Omental fat pad (tissue), 4 donors: ENCODE data around the gene BLTP1. TPM values are rescaled to one million over a fixed set of nuclear protein-coding genes. Genes with fewer than 3 reads are reported as not detected.
"Not testable (repeated sequence)": the region's sequence is repeated elsewhere in the genome, so short reads cannot be mapped to it uniquely, and the experiment has no call there.

Experiments used
- ATAC-seq: fragments of 150-250 bp; one replicate; pipeline ENCODE4 v1.9.1; 2016; ENCODE audit warnings: mild to moderate bottlenecking, moderate library complexity; ENCODE audit not compliant: low FRiP score
- DNase-seq: peaks from one replicate; pipeline ENCODE4 v3.0.0-alpha.2; 2019; ENCODE audit warnings: low spot score
- CTCF ChIP-seq, 3 donors: fragments of 450-650 bp; IDR thresholded peaks; one replicate each; pipeline ENCODE4 v1.5.1; 2016 to 2017; ENCODE audit warnings: antibody characterized with exemption in 3 of 3, mild to moderate bottlenecking in 3 of 3, moderate library complexity in 2 of 3
- total RNA-seq, 4 donors: library from RNA; depleted of rRNA; stranded (reverse); fragments of >200 nt; gene quantifications; one replicate each; pipeline ENCODE4 v1.1.0, GENCODE V29; 2016

Gene BLTP1
- 100 to 1,000 TPM in 2 of 4 donors, 10 to 100 TPM in 2; 80.1 to 212 (median 102) TPM for total RNA-seq

- ATAC-seq (peak; percentile 99), DNase-seq (peak; percentile 58)
- no peak for TF ChIP-seq CTCF (IDR thresholded peaks at IDR 0.05)
Measured at GRCh38 chr4:122151982-122152710, at the start of gene BLTP1. TSS of gene BLTP1 (plus strand) at chr4:122152331. CDS start at chr4:122170648, 18,317 bp downstream.

- no peak for TF ChIP-seq CTCF (IDR thresholded peaks at IDR 0.05)
- DNase-seq: no peak
- ATAC-seq: no peak
Measured at GRCh38 chr4:122104184-122104583, 47.9 kb upstream of the BLTP1 start.

- no peak for DNase-seq
- TF ChIP-seq CTCF (IDR thresholded peaks at IDR 0.05): no peak
- no peak for ATAC-seq
Measured at GRCh38 chr4:122107680-122108079, 44.5 kb upstream of the BLTP1 start.

GRCh38 chr4:122110304-122110703, 41.8 kb upstream of the BLTP1 start:
- DNase-seq, ATAC-seq: not testable (repeated sequence)

GRCh38 chr4:122117743-122118142, 34.4 kb upstream of the BLTP1 start:
- DNase-seq: no peak
- ATAC-seq: no peak
- TF ChIP-seq CTCF (IDR thresholded peaks at IDR 0.05): no peak

GRCh38 chr4:122118243-122118642, 33.9 kb upstream of the BLTP1 start:
- no peak for TF ChIP-seq CTCF (IDR thresholded peaks at IDR 0.05)
- no peak for ATAC-seq

GRCh38 chr4:122119739-122120138, 32.4 kb upstream of the BLTP1 start:
- no peak for DNase-seq
- ATAC-seq: no peak
- no peak for TF ChIP-seq CTCF (IDR thresholded peaks at IDR 0.05)

More at GRCh38 chr4:122118243-122118642, 33.9 kb upstream of the BLTP1 start:
- no peak for DNase-seq
